Skeletal muscle satellite cell (primary cell): ENCODE measurements around the gene CHFR.
"Not testable (repeated sequence)": the region's sequence is repeated elsewhere in the genome, so short reads cannot be mapped to it uniquely, and the experiment has no call there.

ENCODE experiments used
- H3K27me3 ChIP-seq: 2 replicates; pipeline ENCODE4 v1.7.0; 2013; ENCODE audit warnings: low read length; ENCODE audit not compliant: control insufficient read depth, insufficient read depth
- H3K36me3 ChIP-seq: 2 replicates; pipeline ENCODE4 v1.7.0; 2013; ENCODE audit warnings: mild to moderate bottlenecking, control low read depth, low read length; ENCODE audit not compliant: insufficient read depth
- H3K4me1 ChIP-seq: 2 replicates; pipeline ENCODE4 v1.7.0; 2013; ENCODE audit warnings: low read length; ENCODE audit not compliant: control insufficient read depth, insufficient read depth
- H3K4me2 ChIP-seq: 2 replicates; pipeline ENCODE4 v1.7.0; 2013; ENCODE audit warnings: mild to moderate bottlenecking, low read length
- H3K4me3 ChIP-seq: 2 replicates; pipeline ENCODE4 v1.7.0; 2013; ENCODE audit warnings: low read length
- H3K9ac ChIP-seq: 2 replicates; pipeline ENCODE4 v1.7.0; 2013; ENCODE audit warnings: mild to moderate bottlenecking, low read depth, low read length, moderate library complexity
- H3K9me3 ChIP-seq: replicated peaks from 2 replicates; pipeline ENCODE4 v1.7.0; 2013; ENCODE audit warnings: mild to moderate bottlenecking, control low read depth, low read length

CHFR gene

DNA sequence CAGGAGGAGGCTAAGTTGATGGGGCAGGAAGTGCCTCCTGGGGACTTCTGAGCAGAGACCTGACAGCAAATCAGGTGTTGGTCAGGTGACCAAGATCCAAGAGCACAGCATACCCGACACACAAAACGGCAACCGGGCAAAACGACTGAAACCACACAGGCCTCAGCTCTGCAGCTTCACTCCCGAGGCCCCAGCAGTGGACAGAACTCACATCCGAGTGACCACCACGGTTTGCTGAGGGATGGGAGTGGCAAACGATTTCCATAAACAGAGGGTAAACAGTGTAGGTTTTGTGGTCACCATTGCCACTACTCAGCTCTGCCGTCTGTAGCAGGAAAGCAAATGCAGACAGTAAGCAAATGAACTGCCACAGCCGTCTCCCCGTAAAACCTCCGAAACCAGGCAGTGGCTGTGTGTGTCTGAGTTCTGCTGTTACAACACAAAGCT lies 14.4 kb downstream of the CHFR start:
- Histone ChIP-seq H3K9ac (no peak overlapping the region), H3K27me3 (no peaks in the 10 kb centered on the region), H3K4me3 (no peak overlapping the region), H3K4me2 (no peak overlapping the region), H3K9me3 (no peaks in the 10 kb centered on the region), H3K36me3 (peaks cover 77% of the 10 kb centered on the region), H3K4me1 (no peaks in the 10 kb centered on the region)

DNA sequence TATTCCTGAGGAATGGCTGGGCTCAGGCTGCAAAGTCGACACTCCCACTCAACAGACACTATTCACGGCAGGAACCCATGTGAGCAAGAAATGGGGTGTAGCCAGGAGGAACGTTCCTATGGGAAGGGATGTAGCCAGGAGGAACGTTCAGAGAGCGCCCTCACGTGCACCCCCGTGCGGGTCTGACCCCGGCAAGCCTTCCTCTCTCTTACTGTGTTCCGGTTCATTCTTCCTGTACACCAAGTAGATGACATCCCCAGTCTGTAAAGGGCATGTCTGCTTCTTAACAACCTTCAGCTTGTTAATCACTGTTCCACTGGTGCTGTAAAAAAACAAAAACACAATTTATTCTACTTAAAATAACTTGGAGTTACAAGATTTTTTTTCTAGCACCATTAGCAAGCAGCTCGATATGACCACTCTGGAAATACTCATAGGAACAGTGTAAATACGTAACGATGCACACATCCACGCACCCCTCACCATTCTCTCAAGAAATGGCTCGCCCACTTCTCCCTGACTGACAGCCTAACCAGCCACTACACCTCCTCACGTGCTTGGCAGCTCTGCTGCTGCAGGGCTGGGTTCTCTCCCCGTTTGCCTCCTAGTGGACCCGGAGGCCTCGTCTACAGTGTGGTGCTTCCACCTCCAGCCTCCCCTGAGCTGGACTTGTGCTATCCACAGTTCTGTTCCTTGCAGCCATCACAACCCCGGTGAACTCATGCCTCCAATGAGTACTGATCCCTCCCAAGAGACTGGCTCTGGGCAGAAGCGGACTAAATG lies 15.1 kb downstream of the CHFR start:
- H3K4me2 ChIP-seq = no peak overlapping the region
- no peak overlapping the region for H3K4me3 ChIP-seq
- no peaks in the 10 kb centered on the region for H3K4me1 ChIP-seq
- H3K36me3 ChIP-seq = peaks cover 81% of the 10 kb centered on the region
- no peaks in the 10 kb centered on the region for H3K9me3 ChIP-seq
- no peaks in the 10 kb centered on the region for H3K27me3 ChIP-seq
- no peak overlapping the region for H3K9ac ChIP-seq

- Histone ChIP-seq H3K4me3 (no peak overlapping the region), H3K36me3 (peaks cover 80% of the 10 kb centered on the region), H3K4me1 (no peaks in the 10 kb centered on the region), H3K9ac (no peak overlapping the region), H3K27me3 (no peaks in the 10 kb centered on the region), H3K4me2 (no peak overlapping the region), H3K9me3 (no peaks in the 10 kb centered on the region)
Observed at GRCh38 chr12:132869551-132869950, 17.9 kb downstream of the CHFR start.

DNA sequence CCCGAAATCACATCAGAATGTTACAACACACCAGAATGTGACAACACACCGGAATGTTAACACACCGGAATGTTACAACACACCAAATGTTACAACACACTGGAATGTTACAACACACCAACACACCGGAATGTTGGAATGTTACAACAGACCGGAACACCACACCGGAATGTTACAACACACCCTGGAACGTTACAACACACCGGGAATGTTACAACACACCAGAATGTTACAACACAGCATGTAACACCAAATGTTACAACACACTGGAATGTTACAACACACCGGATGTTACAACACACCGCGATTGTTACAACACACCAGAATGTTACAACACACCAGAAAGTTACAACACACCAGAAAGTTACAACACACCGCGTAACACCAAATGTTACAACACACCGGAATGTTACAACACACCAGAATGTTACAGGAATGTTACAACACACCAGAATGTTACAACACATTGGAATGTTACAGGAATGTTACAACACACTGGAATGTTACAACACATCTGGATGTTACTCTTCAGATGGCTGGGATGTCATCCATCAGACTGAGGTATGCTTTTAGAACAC lies 21.1 kb downstream of the CHFR start:
- H3K9me3 ChIP-seq = no peaks in the 10 kb centered on the region
- no peak overlapping the region for H3K4me3 ChIP-seq
- H3K9ac ChIP-seq = no peak overlapping the region
- no peak overlapping the region for H3K4me2 ChIP-seq
- H3K27me3 ChIP-seq = no peaks in the 10 kb centered on the region
- H3K36me3 ChIP-seq = peaks cover 67% of the 10 kb centered on the region
- H3K4me1 ChIP-seq = no peaks in the 10 kb centered on the region

- H3K4me3 ChIP-seq = no peak overlapping the region
- no peaks in the 10 kb centered on the region for H3K9me3 ChIP-seq
- H3K27me3 ChIP-seq = no peaks in the 10 kb centered on the region
- H3K4me2 ChIP-seq = no peak overlapping the region
- no peak overlapping the region for H3K9ac ChIP-seq
- no peaks in the 10 kb centered on the region for H3K4me1 ChIP-seq
- peaks cover 64% of the 10 kb centered on the region for H3K36me3 ChIP-seq
Observed at GRCh38 chr12:132861558-132861957, 25.8 kb downstream of the CHFR start.

- Histone ChIP-seq H3K4me3 (no peak overlapping the region), H3K9me3 (no peaks in the 10 kb centered on the region), H3K27me3 (no peaks in the 10 kb centered on the region), H3K4me1 (no peaks in the 10 kb centered on the region), H3K4me2 (no peak overlapping the region), H3K36me3 (peaks cover 65% of the 10 kb centered on the region), H3K9ac (no peak overlapping the region)
Observed at GRCh38 chr12:132858718-132859266, 28.6 kb downstream of the CHFR start.

- peaks cover 75% of the 10 kb centered on the region for H3K36me3 ChIP-seq
- not testable (repeated sequence) for H3K4me3 ChIP-seq, H3K4me2 ChIP-seq
Observed at GRCh38 chr12:132857019-132857418, 30.4 kb downstream of the CHFR start.

GRCh38 chr12:132856581-132856980 lies 30.8 kb downstream of the CHFR start:
- Histone ChIP-seq H3K4me2 (no peak overlapping the region), H3K36me3 (peaks cover 74% of the 10 kb centered on the region), H3K9me3 (no peaks in the 10 kb centered on the region), H3K4me1 (no peaks in the 10 kb centered on the region), H3K27me3 (no peaks in the 10 kb centered on the region), H3K9ac (no peak overlapping the region), H3K4me3 (no peak overlapping the region)

More at GRCh38 chr12:132857019-132857418, 30.4 kb downstream of the CHFR start:
- not testable (repeated sequence) for H3K4me1 ChIP-seq, H3K9me3 ChIP-seq, H3K27me3 ChIP-seq, H3K9ac ChIP-seq

- H3K4me3 ChIP-seq, H3K9me3 ChIP-seq, H3K4me1 ChIP-seq, H3K27me3 ChIP-seq, H3K9ac ChIP-seq, H3K4me2 ChIP-seq: not testable (repeated sequence)
- H3K36me3 ChIP-seq = peaks cover 73% of the 10 kb centered on the region
Observed at GRCh38 chr12:132855211-132855610, 32.2 kb downstream of the CHFR start.

DNA sequence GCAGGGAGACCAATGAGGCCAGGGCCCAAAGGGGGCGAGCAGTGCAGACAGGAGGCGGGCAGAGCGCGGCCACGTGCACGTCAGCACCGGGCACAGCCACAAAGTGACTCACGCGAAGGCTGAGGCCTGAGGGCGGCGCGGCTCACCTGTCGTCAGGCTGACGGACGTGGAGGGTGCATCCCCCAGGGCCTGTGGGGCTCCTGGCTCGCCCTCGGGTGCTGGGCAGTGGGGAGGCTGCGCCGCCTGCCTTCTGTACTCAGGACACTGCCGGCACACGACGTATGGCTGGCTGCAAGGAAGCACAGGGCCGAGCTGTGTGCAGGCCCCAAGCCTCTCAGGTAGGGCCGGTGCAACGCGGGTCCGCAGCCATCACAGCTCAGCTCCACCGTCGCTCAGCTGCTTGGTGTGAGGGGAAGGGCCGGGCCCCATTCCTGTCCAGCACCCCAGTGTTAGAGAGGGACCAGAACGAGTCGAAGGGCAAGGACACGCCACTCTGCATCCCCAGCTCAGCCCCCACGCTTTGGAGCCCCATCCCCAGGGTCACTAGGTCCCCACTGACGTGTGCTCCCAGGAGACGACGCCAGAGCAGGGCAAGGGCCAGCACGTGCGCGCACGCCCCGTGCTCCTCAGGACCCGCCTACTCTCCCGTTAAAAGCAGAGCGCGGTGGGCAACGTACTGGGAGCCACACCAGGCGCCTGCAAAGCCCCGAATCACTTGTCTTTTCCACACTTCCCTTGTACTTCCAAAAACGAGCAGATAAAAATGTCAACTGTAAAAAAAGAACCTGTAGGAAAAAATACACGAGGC lies 33.9 kb downstream of the CHFR start:
- Histone ChIP-seq H3K9ac (no peak overlapping the region), H3K9me3 (no peaks in the 10 kb centered on the region), H3K36me3 (peaks cover 64% of the 10 kb centered on the region), H3K4me3 (no peak overlapping the region), H3K27me3 (no peaks in the 10 kb centered on the region), H3K4me1 (no peaks in the 10 kb centered on the region), H3K4me2 (no peak overlapping the region)

DNA sequence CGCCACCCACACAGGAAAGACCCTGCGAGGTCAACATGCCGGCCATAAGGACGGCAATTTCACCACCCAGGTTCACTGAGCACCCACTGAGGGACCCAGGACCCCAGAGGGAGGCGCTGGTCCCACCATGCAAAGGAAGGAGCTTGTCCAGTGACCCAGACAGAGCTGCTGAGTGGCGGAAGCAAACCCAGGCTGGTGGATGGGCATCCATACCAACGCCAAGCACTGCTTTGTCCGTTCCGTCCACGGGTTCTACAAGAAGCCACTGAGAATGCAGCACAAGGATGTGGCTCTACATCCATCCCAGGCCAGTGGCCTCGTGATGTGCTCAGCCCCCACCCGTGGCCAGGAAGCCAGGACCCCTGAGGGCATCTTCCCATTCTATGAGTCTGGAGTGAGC lies 34.9 kb downstream of the CHFR start:
- Histone ChIP-seq H3K27me3 (no peaks in the 10 kb centered on the region), H3K9me3 (no peaks in the 10 kb centered on the region), H3K4me3 (no peak overlapping the region), H3K4me1 (no peaks in the 10 kb centered on the region), H3K4me2 (no peak overlapping the region), H3K36me3 (peaks cover 70% of the 10 kb centered on the region), H3K9ac (no peak overlapping the region)
